HG02678 (cell line): ENCODE data around the gene AARS2.

Source experiments
- ATAC-seq: cut with Tn5 transposase; IDR thresholded peaks from one replicate; pipeline ENCODE4 v1.9.1; 2021; ENCODE audit warnings: mild to moderate bottlenecking, moderate library complexity; ENCODE audit not compliant: unreplicated experiment

The AARS2 gene

DNA sequence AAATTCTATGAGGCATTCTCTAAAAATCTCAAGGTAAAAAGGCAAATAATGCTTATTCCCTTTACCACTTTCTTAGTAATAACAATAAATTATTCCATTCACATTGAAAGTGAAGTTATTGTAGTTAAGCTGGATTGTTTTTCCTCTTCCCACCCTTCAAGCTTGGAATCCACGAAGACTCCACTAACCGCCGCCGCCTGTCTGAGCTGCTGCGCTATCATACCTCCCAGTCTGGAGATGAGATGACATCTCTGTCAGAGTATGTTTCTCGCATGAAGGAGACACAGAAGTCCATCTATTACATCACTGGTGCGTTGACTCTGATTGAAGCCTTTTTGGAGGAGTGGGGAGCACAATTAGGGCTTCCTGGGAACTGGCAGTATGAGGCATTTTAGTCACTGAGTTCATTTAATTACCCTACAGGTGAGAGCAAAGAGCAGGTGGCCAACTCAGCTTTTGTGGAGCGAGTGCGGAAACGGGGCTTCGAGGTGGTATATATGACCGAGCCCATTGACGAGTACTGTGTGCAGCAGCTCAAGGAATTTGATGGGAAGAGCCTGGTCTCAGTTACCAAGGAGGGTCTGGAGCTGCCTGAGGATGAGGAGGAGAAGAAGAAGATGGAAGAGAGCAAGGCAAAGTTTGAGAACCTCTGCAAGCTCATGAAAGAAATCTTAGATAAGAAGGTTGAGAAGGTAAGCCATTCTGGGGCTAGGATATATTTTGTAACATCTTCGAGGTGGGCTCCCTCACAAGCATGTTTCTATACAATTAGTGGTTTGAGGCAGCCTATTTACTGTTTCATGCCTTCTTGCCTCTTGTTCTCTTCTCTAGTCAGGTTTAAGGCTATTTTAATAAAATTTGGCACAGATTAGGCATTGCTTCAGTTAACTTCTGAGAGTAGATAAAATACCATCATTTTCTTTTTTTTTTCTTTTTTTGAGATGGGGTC is 61.3 kb downstream of the AARS2 start:
- no peak for ATAC-seq

DNA sequence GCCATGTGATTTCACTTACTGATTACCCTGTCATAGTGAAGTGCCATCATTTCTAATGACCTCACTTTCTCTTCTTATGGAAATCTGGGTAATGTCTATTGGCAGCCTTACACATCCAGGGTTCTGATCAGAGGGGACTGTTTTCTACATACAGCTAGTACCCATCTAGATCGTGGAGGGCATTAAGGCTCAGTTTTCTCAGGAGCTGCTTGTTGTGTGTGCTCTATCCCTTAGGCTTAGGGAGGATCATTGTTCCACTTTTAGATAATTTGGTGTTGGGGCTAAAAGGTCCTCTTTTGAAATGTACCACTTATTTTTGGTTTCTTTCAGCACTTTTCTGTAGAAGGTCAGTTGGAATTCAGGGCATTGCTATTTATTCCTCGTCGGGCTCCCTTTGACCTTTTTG is 62.4 kb downstream of the AARS2 start:
- ATAC-seq: no peak

DNA sequence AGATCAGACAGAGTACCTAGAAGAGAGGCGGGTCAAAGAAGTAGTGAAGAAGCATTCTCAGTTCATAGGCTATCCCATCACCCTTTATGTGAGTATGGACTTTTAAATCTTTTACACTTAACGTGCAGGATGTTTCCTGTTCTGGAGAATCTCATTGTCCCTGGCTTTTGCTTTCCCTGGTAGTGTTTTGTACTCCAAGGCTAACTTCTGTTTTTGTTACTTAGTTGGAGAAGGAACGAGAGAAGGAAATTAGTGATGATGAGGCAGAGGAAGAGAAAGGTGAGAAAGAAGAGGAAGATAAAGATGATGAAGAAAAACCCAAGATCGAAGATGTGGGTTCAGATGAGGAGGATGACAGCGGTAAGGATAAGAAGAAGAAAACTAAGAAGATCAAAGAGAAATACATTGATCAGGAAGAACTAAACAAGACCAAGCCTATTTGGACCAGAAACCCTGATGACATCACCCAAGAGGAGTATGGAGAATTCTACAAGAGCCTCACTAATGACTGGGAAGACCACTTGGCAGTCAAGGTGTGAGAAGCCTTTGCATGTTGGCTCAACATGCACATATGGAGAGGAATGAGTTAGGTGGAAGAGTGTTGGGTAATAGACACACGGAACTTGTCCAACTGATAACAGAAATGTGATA is 63.0 kb downstream of the AARS2 start:
- ATAC-seq: no peak
